Esophagus squamous epithelium (tissue), 4 donors: ENCODE measurements around the gene LIPC.

Experiments used
- CTCF ChIP-seq, 6 experiments: fragments of 450-650 bp in 4 of 6; fragments of 200-600 bp in 2 of 6; sonication (generic) in 2 of 6; IDR thresholded peaks; one replicate each; pipeline ENCODE4 v1.5.1; 2016 to 2019; ENCODE audit warnings: antibody characterized with exemption in 6 of 6, mild to moderate bottlenecking in 4 of 6, moderate library complexity in 4 of 6
- POLR2A ChIP-seq, 4 donors: fragments of 450-650 bp; IDR thresholded peaks; one replicate each; pipeline ENCODE4 v1.6.1; 2017; ENCODE audit warnings: antibody characterized with exemption in 4 of 4, mild to moderate bottlenecking in 4 of 4, moderate library complexity in 3 of 4

GRCh38 chr15:58611731-58612676, 180.2 kb downstream of the LIPC start:
- TF ChIP-seq CTCF (IDR thresholded peaks at IDR 0.05) (no peak), POLR2A (IDR thresholded peaks at IDR 0.05) (no peak)
